Measurements from ENCODE around the gene CCL15.

Gene CCL15, protein sequence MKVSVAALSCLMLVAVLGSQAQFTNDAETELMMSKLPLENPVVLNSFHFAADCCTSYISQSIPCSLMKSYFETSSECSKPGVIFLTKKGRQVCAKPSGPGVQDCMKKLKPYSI

DNA sequence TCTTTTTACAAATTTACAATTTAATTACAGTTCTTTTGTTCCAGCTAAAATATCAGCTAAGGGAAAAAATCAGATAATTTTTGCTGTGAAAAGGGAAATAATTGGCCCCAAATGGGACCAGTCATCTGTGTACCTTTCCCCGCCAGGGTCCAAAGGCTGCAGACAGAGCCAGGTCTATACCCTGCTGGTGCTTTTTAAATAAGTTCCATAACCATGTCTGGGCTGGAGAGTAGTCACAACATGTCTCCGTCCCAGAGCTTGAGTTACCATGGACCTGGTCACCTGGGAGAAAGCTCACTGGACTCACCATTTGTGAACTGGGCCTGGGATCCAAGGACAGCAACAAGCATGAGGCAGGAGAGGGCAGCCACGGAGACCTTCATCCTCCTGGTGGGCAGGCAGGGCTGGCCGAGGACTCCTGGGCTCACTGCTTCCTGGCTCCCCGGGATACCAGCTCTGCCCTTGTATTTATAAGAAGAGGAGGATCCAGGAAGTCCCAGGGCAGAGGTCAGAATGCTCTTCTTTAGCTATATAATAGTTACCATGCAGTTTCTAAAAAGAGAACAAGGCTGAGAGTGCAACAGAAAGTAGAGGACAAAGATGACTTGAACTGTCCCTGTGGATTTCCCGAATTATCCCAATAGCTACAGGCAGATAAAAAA, at the start of gene CCL15:
CCL15 (minus strand) TSS at position 444 of the 662 bp plus-strand sequence; CDS start at position 383, 61 bp downstream.
- H3K4me3 ChIP-seq (ENCODE audit: control insufficient read depth, low read depth, low read length), result no peak within 1 kb of the TSS
- DNase-seq (ENCODE audit: low read depth), result no peak
- TF ChIP-seq, protein P1, sequence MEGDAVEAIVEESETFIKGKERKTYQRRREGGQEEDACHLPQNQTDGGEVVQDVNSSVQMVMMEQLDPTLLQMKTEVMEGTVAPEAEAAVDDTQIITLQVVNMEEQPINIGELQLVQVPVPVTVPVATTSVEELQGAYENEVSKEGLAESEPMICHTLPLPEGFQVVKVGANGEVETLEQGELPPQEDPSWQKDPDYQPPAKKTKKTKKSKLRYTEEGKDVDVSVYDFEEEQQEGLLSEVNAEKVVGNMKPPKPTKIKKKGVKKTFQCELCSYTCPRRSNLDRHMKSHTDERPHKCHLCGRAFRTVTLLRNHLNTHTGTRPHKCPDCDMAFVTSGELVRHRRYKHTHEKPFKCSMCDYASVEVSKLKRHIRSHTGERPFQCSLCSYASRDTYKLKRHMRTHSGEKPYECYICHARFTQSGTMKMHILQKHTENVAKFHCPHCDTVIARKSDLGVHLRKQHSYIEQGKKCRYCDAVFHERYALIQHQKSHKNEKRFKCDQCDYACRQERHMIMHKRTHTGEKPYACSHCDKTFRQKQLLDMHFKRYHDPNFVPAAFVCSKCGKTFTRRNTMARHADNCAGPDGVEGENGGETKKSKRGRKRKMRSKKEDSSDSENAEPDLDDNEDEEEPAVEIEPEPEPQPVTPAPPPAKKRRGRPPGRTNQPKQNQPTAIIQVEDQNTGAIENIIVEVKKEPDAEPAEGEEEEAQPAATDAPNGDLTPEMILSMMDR (IDR thresholded peaks at IDR 0.05; ENCODE audit: control insufficient read depth, insufficient read depth, low read depth, low read length, missing control alignments), result no peak

DNA sequence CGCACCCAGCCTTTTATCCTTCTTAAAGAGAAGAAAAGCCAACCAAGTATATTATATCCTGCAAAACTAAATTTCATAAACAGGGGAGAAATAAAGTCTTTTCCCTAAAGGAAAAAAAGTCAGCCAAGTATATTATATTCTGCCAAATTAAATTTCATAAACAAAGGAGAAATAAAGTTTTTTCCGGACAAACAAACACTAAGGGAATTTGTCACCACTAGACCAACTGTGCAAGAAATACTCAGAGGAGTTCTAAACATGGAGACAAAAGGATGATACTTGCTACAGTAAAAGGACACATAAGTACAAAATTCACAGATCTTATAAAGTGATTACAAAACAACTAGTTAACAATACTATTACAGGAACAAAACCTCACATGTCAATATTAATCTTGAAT, 48.3 kb upstream of the CCL15 start:
- TF ChIP-seq, protein P1 (IDR thresholded peaks at IDR 0.05; ENCODE audit: control insufficient read depth, insufficient read depth, low read depth, low read length, missing control alignments), result no peak
- no peak overlapping the region for H3K4me3 ChIP-seq (ENCODE audit: control insufficient read depth, low read depth, low read length)
- DNase-seq (ENCODE audit: low read depth), result no peak

DNA sequence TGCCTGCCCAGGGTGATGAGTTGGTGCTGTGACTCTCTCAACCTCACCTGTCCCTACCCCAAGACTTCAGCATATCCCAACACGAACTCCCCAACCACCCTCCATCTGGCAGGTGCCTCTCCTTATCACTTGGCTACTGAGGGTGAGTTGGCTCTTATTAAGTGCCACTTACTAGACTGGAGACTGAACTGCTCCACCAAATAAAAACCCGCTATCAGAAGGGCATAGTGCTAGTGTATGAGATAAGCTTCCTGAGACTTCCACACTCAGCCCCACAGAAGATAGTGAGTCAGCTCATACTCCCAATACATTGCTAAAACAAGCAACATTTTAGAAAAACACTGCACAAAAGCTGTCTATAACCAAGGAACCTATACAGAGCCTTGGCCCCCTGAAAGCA, 46.7 kb upstream of the CCL15 start:
- no peak for DNase-seq (ENCODE audit: low read depth)
- no peak overlapping the region for H3K4me3 ChIP-seq (ENCODE audit: control insufficient read depth, low read depth, low read length)
- TF ChIP-seq, protein P1 (IDR thresholded peaks at IDR 0.05; ENCODE audit: control insufficient read depth, insufficient read depth, low read depth, low read length, missing control alignments), result no peak

DNA sequence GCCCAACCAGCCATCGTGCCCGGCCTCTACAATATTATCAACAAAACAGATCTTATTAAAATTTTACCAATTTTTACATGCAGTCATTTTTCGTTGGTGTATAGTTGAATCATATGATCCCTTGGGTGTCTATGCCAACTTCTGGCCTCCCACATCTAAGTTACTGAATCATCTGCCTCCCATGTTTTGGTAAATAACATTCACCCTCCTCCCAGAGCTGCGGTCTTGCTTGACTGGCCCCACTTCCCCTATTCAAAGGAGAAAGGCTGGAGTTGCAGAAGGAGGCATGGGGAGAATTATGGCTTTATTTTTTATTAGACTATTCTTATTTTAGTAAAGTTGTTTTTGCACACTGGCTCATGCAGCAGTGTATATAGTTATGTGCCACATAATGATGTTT, 34.9 kb upstream of the CCL15 start:
- H3K4me3 ChIP-seq (ENCODE audit: control insufficient read depth, low read depth, low read length), result no peak overlapping the region
- DNase-seq (ENCODE audit: low read depth), result no peak
- TF ChIP-seq, protein P1 (IDR thresholded peaks at IDR 0.05; ENCODE audit: control insufficient read depth, insufficient read depth, low read depth, low read length, missing control alignments), result no peak

DNA sequence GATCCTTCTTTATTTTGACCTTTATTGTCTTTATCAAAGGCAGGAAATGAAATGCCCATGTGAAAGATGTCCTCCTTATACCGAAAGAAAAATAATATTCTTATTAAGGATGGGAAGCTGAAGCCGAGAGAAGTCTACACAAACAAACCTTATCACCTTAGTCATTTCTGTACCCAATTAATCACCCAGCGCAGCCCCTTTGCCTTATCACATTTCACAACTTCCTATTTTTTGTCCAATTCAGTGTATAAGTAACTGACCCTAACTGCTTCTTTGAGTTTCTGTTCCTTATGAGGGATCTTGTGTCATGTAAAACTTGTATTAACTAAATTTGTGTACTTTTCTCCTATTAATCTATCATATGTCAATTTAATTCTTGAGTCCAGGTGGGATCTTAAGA, 32.8 kb upstream of the CCL15 start:
- no peak for DNase-seq (ENCODE audit: low read depth)
- H3K4me3 ChIP-seq (ENCODE audit: control insufficient read depth, low read depth, low read length), result no peak overlapping the region
- TF ChIP-seq, protein P1 (IDR thresholded peaks at IDR 0.05; ENCODE audit: control insufficient read depth, insufficient read depth, low read depth, low read length, missing control alignments), result no peak

DNA sequence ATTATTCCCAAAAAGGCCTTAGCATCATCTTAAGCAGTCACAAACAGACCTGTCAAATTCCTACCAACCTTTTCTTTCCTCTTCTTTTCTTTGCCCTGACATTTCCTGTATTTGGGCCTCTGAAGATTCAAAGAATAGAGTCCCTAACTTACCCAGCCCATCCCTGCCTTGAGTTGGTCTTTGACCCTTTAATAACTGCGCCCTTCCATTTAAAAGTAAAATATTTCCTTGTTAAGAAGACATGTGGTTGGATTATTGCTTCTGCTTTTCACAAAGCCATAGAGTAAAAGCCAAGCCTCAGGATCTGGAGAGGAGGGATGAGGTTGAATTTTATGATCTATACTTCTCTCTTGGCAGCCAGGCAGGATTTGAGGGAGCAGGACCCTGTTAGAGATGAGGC, 29.6 kb upstream of the CCL15 start:
- no peak overlapping the region for H3K4me3 ChIP-seq (ENCODE audit: control insufficient read depth, low read depth, low read length)
- TF ChIP-seq, protein P1 (IDR thresholded peaks at IDR 0.05; ENCODE audit: control insufficient read depth, insufficient read depth, low read depth, low read length, missing control alignments), result no peak
- no peak for DNase-seq (ENCODE audit: low read depth)
